ENCODE data around the gene DBI. TPM values are rescaled to one million over a fixed set of nuclear protein-coding genes. Genes with fewer than 3 reads are reported as not detected.

Gene DBI
- total RNA-seq, 1 experiment from 2014 or later = 173 TPM

DNA sequence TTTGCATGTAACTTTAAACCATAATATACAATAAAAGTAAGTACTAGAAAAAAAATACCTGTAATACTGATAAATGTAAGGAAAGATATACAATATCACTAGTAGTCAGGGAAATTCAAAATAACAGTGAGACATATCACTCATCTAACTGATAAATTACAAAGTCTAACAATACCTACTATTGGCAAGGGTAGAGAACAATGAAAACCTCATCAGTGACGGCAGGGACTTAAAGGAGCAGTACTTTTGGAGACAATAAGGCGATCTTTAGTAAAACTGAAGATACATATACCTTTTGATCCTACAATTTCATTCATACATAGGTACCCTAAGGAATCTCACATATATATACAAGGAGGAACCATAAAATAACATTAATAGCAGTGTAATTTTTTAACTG, 25.1 kb upstream of the DBI start:
- no peaks in the 10 kb centered on the region for H3K4me1 ChIP-seq (replicated peaks)
- DNase-seq (ENCODE audit: low read depth in 1 of 2, low spot score in 2 of 2) = no peak
- no peak overlapping the region for H3K27ac ChIP-seq
- H3K27me3 ChIP-seq (replicated peaks) = no peaks in the 10 kb centered on the region
- H3K9me3 ChIP-seq (replicated peaks) = no peaks in the 10 kb centered on the region
- no peak overlapping the region for H3K4me3 ChIP-seq
- no peaks in the 10 kb centered on the region for H3K36me3 ChIP-seq

DNA sequence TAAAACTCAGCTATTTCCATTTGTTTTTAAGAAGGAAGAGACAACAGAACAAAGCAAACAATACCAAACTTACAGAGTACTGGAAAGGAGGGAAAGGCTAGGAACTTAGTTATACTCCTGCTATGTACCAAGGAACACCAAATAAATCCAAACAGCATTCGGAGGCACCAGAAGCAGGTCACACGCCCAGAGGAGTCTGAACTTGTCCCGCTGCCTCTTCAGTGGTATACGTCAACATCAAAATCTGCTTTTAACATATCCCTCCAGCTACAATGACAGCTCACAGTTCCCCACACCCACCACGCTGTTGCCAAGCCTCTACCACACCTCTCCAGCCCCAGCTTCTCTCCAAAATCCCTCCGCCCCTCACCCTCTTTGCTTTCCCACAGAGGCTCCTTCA, 17.5 kb upstream of the DBI start:
- no peaks in the 10 kb centered on the region for H3K36me3 ChIP-seq
- H3K4me3 ChIP-seq = no peak overlapping the region
- H3K9me3 ChIP-seq (replicated peaks) = no peaks in the 10 kb centered on the region
- no peak overlapping the region for H3K27ac ChIP-seq
- H3K27me3 ChIP-seq (replicated peaks) = no peaks in the 10 kb centered on the region
- DNase-seq (ENCODE audit: low read depth in 1 of 2, low spot score in 2 of 2) = no peak
- H3K4me1 ChIP-seq (replicated peaks) = no peaks in the 10 kb centered on the region

DNA sequence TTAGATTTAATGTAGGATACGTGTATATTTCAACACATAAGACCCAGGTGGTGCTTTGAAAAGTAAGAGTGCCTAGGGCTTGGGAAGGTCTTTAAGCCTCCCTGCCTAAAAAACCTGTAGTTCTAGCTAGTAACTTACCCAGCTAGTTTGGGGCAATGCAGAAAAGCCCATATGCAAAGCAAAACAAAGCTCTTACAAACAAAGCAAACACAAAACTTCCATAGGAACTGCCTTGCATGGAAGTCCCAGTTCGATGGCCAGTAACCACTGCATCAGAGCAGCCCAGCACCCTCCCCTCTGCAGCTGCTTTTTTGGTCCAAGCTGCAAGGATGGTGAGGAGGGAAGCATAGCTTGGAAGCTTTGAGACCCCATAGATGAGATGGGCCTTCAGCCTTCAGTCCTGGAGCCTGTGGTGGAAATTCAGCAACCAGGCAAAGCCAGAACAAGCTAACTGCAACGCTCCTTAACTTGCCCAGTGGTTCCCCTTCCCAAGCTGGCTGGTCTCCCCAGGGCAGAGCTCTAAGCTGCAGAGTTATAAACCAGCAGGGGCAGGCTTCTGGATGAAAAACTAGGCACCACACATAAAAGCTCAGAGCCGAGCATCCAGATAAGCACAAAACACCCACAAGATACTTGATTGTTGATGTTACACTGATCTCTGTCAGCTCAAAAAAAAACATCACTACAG, 16.3 kb upstream of the DBI start:
- H3K36me3 ChIP-seq = no peaks in the 10 kb centered on the region
- H3K27me3 ChIP-seq (replicated peaks) = no peaks in the 10 kb centered on the region
- H3K4me3 ChIP-seq = no peak overlapping the region
- no peak overlapping the region for H3K27ac ChIP-seq
- no peaks in the 10 kb centered on the region; the same call in 1 of the 2 replicates for H3K9me3 ChIP-seq (replicated peaks)
- no peak for DNase-seq (ENCODE audit: low read depth in 1 of 2, low spot score in 2 of 2)
- no peaks in the 10 kb centered on the region for H3K4me1 ChIP-seq (replicated peaks)

DNA sequence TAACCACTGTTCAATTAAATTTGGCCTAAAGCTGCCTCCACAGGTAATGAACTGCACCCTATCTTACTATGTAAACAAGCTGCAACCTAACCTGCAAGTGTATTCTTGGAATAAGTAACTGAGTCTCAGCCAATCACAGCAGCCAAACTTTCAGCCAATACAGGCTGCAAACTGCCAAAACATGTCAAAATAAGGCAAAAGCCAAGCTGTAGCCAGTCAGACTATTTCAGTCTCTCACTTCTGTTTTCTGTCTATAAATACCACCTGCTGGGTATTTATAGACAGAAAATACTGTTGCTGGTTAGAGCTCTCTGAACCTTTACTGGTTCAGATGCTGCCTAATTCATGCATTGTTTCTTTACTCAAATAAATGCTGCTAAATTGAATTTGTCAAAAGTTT, 14.4 kb upstream of the DBI start:
- no peak overlapping the region for H3K27ac ChIP-seq
- no peak for DNase-seq (ENCODE audit: low read depth in 1 of 2, low spot score in 2 of 2)
- H3K9me3 ChIP-seq (replicated peaks) = no peaks in the 10 kb centered on the region; the same call in 1 of the 2 replicates
- no peaks in the 10 kb centered on the region for H3K27me3 ChIP-seq (replicated peaks)
- no peak overlapping the region for H3K4me3 ChIP-seq
- H3K36me3 ChIP-seq = no peaks in the 10 kb centered on the region
- H3K4me1 ChIP-seq (replicated peaks) = no peaks in the 10 kb centered on the region

DNA sequence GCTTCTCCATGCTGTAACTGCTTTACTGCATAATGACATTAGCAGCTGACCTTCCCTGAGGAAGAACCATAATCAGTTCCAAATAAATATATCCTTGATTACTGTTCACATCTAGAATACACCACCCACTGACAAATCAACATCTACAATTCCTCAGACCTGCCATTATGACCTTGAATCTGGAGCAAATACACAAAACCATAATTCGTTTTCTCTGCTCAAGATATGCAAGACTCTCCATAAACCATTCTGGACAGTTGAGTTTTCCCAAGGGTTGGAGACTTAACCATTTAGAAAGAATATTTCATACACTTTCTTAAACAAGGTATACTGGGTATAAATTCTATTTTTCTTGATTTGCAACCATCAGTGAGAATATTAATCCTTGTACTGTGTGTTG, 11.9 kb upstream of the DBI start:
- no peak overlapping the region for H3K27ac ChIP-seq
- no peaks in the 10 kb centered on the region for H3K36me3 ChIP-seq
- H3K4me1 ChIP-seq (replicated peaks) = no peaks in the 10 kb centered on the region
- no peak overlapping the region for H3K4me3 ChIP-seq
- H3K27me3 ChIP-seq (replicated peaks) = no peaks in the 10 kb centered on the region
- no peaks in the 10 kb centered on the region; the same call in 1 of the 2 replicates for H3K9me3 ChIP-seq (replicated peaks)
- DNase-seq (ENCODE audit: low read depth in 1 of 2, low spot score in 2 of 2) = no peak

DNA sequence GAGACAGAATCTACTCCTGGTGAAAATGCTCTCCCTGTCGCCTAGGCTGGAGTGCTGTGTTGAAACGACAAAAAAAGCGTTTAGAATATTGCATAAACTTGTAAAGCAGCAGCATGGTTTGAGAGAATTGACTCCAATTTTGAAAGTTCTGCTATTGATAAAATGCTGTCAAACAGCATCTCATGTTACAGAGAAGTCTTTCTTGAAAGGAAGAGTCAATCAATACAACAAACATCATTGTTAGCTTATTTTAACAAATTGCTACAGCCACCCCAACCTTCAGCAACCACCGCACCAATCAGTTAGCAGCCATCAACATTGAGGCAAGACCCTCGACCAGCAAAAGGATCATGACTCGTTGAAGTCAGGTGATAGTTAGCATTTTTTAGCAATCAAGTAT, 7.0 kb upstream of the DBI start:
- no peaks in the 10 kb centered on the region for H3K4me1 ChIP-seq (replicated peaks)
- no peaks in the 10 kb centered on the region for H3K36me3 ChIP-seq
- no peak for DNase-seq (ENCODE audit: low read depth in 1 of 2, low spot score in 2 of 2)
- H3K9me3 ChIP-seq (replicated peaks) = no peaks in the 10 kb centered on the region; the same call in 1 of the 2 replicates
- H3K27ac ChIP-seq = no peak overlapping the region
- no peak overlapping the region for H3K4me3 ChIP-seq
- no peaks in the 10 kb centered on the region for H3K27me3 ChIP-seq (replicated peaks)

DNA sequence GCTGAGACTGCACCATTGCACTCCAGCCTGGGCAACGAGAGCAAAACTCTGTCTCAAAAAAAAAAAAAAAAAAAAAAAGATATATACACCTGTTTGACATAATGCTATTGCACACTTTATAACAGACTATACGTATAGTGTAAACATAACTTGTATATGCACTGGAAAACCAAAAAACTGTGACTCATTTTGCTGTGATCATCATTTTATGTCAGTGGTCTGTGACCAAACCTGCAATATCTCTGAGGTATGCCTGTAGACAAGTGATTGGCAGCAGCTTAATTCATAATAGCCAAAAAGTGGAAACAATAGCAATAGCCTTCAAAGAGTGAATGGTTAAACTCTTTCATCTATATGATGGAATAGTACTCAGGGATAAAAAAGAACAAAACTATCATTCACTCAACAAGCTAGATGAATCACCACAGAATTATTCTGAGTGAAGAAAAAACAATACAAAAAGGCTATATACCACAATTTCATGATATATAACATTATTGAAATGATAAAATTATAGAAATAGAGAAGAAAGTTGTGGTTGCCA, 6.3 kb upstream of the DBI start:
- Histone ChIP-seq H3K9me3 (replicated peaks) (no peaks in the 10 kb centered on the region; the same call in 1 of the 2 replicates), H3K27ac (no peak overlapping the region), H3K4me1 (replicated peaks) (peaks cover 5% of the 10 kb centered on the region), H3K36me3 (no peaks in the 10 kb centered on the region), H3K4me3 (no peak overlapping the region), H3K27me3 (replicated peaks) (no peaks in the 10 kb centered on the region)
- no peak for DNase-seq (ENCODE audit: low read depth in 1 of 2, low spot score in 2 of 2)

DNA sequence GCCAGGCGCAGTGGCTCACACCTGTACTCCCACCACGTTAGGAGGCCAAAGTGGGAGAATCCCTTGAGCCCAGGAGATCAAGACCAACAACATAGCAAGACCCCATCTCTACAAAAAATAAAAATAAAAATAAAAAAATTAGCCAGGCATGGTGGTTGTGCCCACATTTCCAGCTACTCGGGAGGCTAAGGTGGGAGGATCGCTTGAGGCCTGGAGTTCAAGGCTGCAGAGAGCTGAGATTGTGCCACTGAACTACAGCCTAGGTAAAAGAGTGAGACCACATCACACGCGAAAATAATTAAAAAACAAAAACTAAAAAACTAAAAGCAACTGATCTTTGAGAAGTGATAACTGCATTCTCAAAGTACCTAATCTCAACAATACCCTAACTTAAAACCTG, 2.0 kb upstream of the DBI start:
- Histone ChIP-seq H3K27ac (no peak overlapping the region), H3K4me3 (no peak overlapping the region), H3K27me3 (replicated peaks) (no peaks in the 10 kb centered on the region), H3K36me3 (peaks cover 21% of the 10 kb centered on the region), H3K9me3 (replicated peaks) (no peaks in the 10 kb centered on the region), H3K4me1 (replicated peaks) (peaks cover 17% of the 10 kb centered on the region)
- DNase-seq (ENCODE audit: low read depth in 1 of 2, low spot score in 2 of 2) = no peak

DNA sequence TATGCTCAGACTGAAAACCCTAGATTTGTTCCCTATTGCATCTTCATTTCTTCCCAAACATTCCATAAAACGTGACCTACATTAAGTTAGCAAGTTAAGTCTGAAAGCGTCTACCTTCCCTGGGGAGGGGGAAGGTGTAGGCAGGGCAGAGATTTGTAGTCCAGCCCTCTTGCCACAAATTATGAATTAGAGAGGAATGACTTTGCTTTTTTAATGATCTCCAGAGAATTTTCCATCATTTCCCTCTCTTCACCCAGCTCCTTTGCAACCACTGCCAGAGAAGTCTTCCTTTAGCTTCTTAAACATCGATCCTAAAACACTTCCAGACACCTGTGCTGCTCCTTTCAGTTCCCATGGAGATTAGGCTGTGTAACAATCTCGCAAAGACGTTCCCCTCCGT, 1.3 kb upstream of the DBI start:
- no peak for DNase-seq (ENCODE audit: low read depth in 1 of 2, low spot score in 2 of 2)
- peak overlapping the region; percentile 66 for H3K4me3 ChIP-seq
- H3K27ac ChIP-seq = no peak overlapping the region
- peaks cover 17% of the 10 kb centered on the region for H3K4me1 ChIP-seq (replicated peaks)
- H3K9me3 ChIP-seq (replicated peaks) = no peaks in the 10 kb centered on the region
- no peaks in the 10 kb centered on the region for H3K27me3 ChIP-seq (replicated peaks)
- peaks cover 28% of the 10 kb centered on the region for H3K36me3 ChIP-seq

DNA sequence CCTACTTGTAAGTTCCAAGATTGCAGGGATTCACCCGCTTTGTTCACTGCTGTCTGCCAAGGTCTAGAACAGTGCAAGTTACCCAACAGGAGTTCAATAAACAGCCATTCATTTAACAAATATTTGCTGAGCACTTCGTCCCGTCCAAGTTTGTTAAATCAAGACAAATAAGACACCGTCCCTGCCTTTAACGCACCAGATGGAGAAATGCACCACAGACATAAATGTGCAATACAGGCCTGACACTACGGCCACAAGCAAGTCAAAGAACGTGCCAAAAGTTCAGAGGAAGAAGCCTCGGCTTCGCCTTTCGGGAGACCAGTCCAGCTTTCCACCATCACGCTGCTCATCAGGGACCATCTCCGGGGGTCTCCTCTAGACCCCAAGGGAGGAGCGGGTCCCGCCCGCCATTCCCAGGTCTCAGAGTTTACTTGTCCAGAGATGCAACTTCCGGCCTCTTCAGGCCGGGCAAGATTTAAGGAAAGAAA, 572 bp upstream of the DBI start:
- peaks cover 36% of the 10 kb centered on the region for H3K36me3 ChIP-seq
- no peaks in the 10 kb centered on the region for H3K9me3 ChIP-seq (replicated peaks)
- DNase-seq (ENCODE audit: low read depth in 1 of 2, low spot score in 2 of 2) = no peak
- peaks cover 17% of the 10 kb centered on the region for H3K4me1 ChIP-seq (replicated peaks)
- peak overlapping the region; percentile 66 for H3K4me3 ChIP-seq
- H3K27ac ChIP-seq = peak overlapping the region; percentile 44
- H3K27me3 ChIP-seq (replicated peaks) = no peaks in the 10 kb centered on the region

DNA sequence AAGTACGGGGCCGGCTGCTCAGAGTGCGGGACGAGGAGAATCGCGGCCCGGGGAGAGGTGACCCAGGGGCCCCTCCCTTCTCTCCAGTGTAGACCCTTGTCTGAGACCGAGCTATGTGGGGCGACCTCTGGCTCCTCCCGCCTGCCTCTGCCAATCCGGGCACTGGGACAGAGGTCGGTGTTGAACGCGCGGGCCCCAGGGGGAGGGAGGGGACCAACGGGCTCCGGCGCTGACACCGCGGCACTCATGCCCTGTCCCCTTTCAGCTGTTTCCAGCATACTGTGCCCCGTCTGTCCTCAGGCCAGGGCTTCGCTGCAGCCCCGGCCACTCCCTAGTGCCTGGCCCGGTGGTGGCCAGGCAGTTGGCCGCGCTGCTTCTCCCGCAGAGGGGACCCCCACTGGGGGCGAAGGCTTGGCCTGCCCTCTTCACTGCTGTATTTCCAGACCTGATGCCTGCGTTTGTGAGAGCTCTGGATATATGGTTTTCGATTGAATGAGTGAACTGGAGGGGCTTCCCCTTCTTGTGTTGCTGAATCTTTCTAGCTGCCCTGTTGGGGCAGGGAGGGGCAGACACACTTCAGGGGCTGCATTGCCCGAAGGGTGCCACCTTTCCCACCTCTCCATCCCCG, 809 bp downstream of the DBI start:
- peak overlapping the region; percentile 30 for H3K27ac ChIP-seq
- peak; percentile 54 to 59 for DNase-seq (ENCODE audit: low read depth in 1 of 2, low spot score in 2 of 2)
- H3K4me3 ChIP-seq = peak overlapping the region; percentile 66
- peaks cover 49% of the 10 kb centered on the region for H3K36me3 ChIP-seq
- H3K27me3 ChIP-seq (replicated peaks) = no peaks in the 10 kb centered on the region
- peaks cover 17% of the 10 kb centered on the region for H3K4me1 ChIP-seq (replicated peaks)
- H3K9me3 ChIP-seq (replicated peaks) = no peaks in the 10 kb centered on the region

DNA sequence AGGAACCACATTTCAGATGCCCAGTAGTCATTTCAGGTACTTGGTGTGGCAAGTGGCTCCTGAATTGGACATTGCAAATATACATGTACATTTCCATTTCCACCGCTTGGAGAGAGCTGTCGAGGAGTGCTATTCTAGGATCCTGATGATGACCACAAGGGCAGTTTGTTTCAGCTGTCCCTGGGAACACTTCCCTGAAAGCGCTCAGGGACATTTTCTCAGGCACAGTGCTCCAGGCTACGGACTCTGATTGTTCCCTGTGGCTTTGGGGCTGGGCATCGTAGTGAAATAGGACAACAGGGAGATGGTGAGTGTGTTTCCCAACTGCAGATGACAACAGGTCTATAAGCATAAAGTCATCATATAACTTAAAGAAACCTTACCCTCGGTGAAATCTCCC, 3.1 kb downstream of the DBI start:
- no peaks in the 10 kb centered on the region for H3K9me3 ChIP-seq (replicated peaks)
- H3K4me1 ChIP-seq (replicated peaks) = peaks cover 17% of the 10 kb centered on the region
- no peak overlapping the region for H3K27ac ChIP-seq
- no peaks in the 10 kb centered on the region for H3K27me3 ChIP-seq (replicated peaks)
- H3K36me3 ChIP-seq = peaks cover 61% of the 10 kb centered on the region
- no peak overlapping the region for H3K4me3 ChIP-seq
- DNase-seq (ENCODE audit: low read depth in 1 of 2, low spot score in 2 of 2) = no peak

DNA sequence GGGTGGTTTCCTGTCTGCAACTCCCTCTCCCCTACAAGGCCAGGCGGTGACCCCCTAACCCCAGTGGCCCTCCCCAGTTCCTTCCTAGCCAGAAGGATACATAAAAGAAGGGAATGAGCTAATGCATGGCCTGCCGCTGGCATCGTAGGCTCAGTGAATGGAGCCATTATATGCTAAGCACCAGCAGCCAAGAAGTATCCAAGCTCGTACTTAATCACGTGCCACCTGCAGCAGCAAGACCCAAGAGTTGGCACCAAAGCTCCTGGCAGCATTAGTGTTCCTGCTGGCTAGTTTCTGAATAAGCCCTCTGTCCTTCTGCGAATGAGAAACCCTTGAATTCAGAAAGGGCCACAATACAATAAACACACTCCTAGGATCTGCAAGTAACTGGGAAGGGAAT, 4.3 kb downstream of the DBI start:
- H3K27ac ChIP-seq = no peak overlapping the region
- H3K4me3 ChIP-seq = no peak overlapping the region
- peaks cover 61% of the 10 kb centered on the region for H3K36me3 ChIP-seq
- peaks cover 6% of the 10 kb centered on the region for H3K4me1 ChIP-seq (replicated peaks)
- H3K27me3 ChIP-seq (replicated peaks) = no peaks in the 10 kb centered on the region
- no peaks in the 10 kb centered on the region for H3K9me3 ChIP-seq (replicated peaks)
- DNase-seq (ENCODE audit: low read depth in 1 of 2, low spot score in 2 of 2) = no peak

DNA sequence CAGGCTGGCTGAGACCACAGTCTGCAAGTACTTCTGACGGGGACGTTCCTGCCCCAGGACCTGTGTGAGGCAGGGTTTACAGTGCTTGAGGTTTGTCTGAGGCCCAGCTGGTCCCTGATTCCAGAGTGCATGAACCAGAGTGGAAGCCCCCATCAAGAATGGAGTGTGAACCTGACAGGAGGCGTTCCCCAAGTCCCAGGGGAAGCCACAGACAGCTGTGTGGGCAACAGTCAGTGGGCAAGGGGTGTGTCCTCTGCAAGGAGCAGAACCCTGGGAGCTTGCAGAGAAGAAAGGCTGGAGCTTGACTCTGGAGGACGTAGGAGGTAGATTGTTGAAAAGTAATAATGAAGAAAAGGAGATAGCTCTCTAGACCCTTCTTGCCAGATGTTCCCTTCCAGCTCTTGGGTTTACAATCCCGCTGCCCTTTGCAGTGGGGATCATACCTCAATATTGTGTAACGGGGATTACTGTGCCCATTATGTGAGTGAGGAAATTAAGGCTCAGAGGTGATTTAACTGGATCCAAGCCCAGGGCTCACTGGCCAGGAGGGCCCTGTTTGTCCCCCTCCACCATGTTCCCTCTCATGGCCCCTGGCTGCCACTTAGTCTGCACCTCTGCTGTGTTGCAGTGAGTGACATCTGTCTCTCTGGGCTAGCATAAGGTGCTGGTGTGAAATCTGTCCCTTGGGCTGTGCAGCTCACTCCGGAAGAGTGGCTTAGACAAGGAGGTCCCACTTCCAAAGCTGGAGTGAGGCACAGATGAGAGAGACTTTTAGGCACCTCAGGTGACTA, 6.2 kb downstream of the DBI start:
- Histone ChIP-seq H3K4me3 (no peak overlapping the region), H3K27ac (no peak overlapping the region), H3K4me1 (replicated peaks) (peaks cover 2% of the 10 kb centered on the region), H3K27me3 (replicated peaks) (no peaks in the 10 kb centered on the region), H3K36me3 (peaks cover 57% of the 10 kb centered on the region), H3K9me3 (replicated peaks) (no peaks in the 10 kb centered on the region)
- no peak for DNase-seq (ENCODE audit: low read depth in 1 of 2, low spot score in 2 of 2)

All from SJSA1 (cell line).